MM.1S (cell line): ENCODE measurements around the gene ZNF787.

Source experiments
- DNase-seq: peaks from one replicate; pipeline ENCODE4 v3.0.0-alpha.2; 2015
- H2AFZ ChIP-seq: fragments of 300-600 bp; sonication (generic); 2 replicates; pipeline ENCODE4 v1.6.0; 2016; ENCODE audit warnings: antibody characterized with exemption, low read length
- H3F3A ChIP-seq: fragments of 300-600 bp; sonication (generic); 2 replicates; pipeline ENCODE4 v1.6.1; 2016; ENCODE audit warnings: mild to moderate bottlenecking, antibody characterized with exemption, low read length, moderate library complexity, mixed read lengths; ENCODE audit not compliant: insufficient read depth
- H3K27ac ChIP-seq: fragments of 300-600 bp; sonication (generic); 2 replicates; pipeline ENCODE4 v1.5.1; 2016; ENCODE audit warnings: mild to moderate bottlenecking, low read length
- H3K27me3 ChIP-seq: fragments of 300-600 bp; sonication (generic); replicated peaks from 2 replicates; pipeline ENCODE4 v1.6.0; 2016; ENCODE audit warnings: low read length; ENCODE audit not compliant: insufficient read depth
- H3K36me3 ChIP-seq: fragments of 300-600 bp; sonication (generic); replicated peaks from 2 replicates; pipeline ENCODE4 v1.6.1; 2016; ENCODE audit warnings: mild to moderate bottlenecking, low read length, mixed read lengths; ENCODE audit not compliant: insufficient read depth
- H3K4me1 ChIP-seq: fragments of 300-600 bp; sonication (generic); 2 replicates; pipeline ENCODE4 v1.6.1; 2016; ENCODE audit warnings: low read length, mixed read lengths
- H3K4me2 ChIP-seq: fragments of 300-600 bp; sonication (generic); 2 replicates; pipeline ENCODE4 v1.6.0; 2016; ENCODE audit warnings: low read depth, low read length
- H3K4me3 ChIP-seq: fragments of 300-600 bp; sonication (generic); 2 replicates; pipeline ENCODE4 v1.5.1; 2016; ENCODE audit warnings: low read length, mixed read lengths
- H3K79me2 ChIP-seq: fragments of 300-600 bp; sonication (generic); 2 replicates; pipeline ENCODE4 v1.6.1; 2016; ENCODE audit warnings: mixed run types, low read length, mixed read lengths
- H3K9ac ChIP-seq: fragments of 300-600 bp; sonication (generic); 2 replicates; pipeline ENCODE4 v1.6.1; 2016; ENCODE audit warnings: low read length, mixed read lengths
- H3K9me2 ChIP-seq: fragments of 300-600 bp; sonication (generic); replicated peaks from 2 replicates; pipeline ENCODE4 v1.6.1; 2016; ENCODE audit warnings: mild to moderate bottlenecking, low read length, mixed read lengths; ENCODE audit not compliant: insufficient read depth
- H3K9me3 ChIP-seq: fragments of 300-600 bp; sonication (generic); replicated peaks from 2 replicates; pipeline ENCODE4 v1.6.1; 2016; ENCODE audit warnings: mild to moderate bottlenecking, low read length, mixed read lengths; ENCODE audit not compliant: insufficient read depth
- H4K20me1 ChIP-seq: fragments of 300-600 bp; sonication (generic); 2 replicates; pipeline ENCODE4 v1.6.1; 2016; ENCODE audit warnings: mild to moderate bottlenecking, low read length, moderate library complexity, mixed read lengths; ENCODE audit not compliant: insufficient read depth
- EZH2 ChIP-seq: fragments of 300-600 bp; sonication (generic); optimal IDR thresholded peaks from 2 replicates; pipeline ENCODE3; 2017; ENCODE audit warnings: low read depth, mild to moderate bottlenecking, antibody characterized with exemption, low read length, mixed read lengths
- EZH2phosphoT487 ChIP-seq: fragments of 300-600 bp; sonication (generic); IDR thresholded peaks from 2 replicates; pipeline ENCODE4 v1.6.1; 2018; ENCODE audit warnings: antibody characterized with exemption, low read length
- TF ChIP-seq, protein P1 (sequence below): fragments of 300-600 bp; sonication (generic); IDR thresholded peaks from 2 replicates; pipeline ENCODE4 v1.5.1; 2016; ENCODE audit warnings: antibody characterized with exemption, low read length, mixed read lengths

The ZNF787 gene

DNA sequence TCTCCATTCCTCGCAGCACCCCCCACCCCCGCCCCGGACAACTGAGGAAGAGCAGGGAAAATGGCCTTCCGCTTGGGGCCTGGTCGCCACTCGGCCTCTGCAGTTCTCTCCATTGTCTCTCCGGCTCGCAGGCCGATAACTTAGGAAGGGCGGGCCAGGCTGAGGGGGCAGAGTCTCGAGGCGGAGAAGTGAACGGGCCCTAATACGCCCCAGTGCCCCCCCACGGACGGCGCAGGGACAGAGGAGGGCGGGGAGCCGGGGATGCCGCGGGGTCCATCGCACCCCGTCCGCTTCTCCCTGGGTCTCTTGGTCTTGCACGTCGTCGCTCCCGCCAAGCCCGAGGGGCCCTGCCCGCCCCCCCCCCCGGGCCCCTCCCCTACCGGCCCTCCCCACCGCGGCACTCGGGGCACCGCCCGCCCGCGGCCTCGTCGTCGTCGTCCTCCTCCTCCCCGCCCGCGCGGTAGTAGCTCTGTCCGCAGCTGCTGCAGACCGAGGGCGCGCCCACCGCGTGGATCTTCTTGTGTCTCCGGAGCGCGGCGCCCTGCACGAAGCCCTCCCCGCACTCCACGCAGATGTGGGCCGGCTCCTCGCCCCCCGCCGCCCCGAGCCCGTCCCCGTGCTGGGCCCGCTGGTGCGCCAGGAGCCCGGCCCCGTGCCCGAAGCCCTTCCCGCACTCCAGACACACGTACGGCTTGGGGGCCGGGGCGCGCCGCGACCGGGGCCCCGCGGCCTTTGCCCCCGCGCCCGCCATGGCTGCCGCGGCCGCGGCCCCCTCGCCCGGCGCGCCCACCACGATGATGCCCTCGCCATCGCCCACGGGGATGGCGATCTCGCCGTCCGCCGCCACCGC is 33.2 kb downstream of the ZNF787 start:
- no peaks in the 10 kb centered on the region for H3K9me3 ChIP-seq
- no peaks in the 10 kb centered on the region for H3K27me3 ChIP-seq
- H3K9me2 ChIP-seq: no peaks in the 10 kb centered on the region
- no peak overlapping the region for H2AFZ ChIP-seq
- no peaks in the 10 kb centered on the region; the same call in 1 of the 2 replicates for H3K36me3 ChIP-seq
- H4K20me1 ChIP-seq: 0 out of 2 replicates have a peak, but pooled peaks cover 3% of the 10 kb centered on the region
- peaks cover 13% of the 10 kb centered on the region; the same call in 1 of the 2 replicates for H3K4me1 ChIP-seq
- TF ChIP-seq EZH2phosphoT487: no peak
- TF ChIP-seq EZH2: no peak
- TF ChIP-seq, protein P1, sequence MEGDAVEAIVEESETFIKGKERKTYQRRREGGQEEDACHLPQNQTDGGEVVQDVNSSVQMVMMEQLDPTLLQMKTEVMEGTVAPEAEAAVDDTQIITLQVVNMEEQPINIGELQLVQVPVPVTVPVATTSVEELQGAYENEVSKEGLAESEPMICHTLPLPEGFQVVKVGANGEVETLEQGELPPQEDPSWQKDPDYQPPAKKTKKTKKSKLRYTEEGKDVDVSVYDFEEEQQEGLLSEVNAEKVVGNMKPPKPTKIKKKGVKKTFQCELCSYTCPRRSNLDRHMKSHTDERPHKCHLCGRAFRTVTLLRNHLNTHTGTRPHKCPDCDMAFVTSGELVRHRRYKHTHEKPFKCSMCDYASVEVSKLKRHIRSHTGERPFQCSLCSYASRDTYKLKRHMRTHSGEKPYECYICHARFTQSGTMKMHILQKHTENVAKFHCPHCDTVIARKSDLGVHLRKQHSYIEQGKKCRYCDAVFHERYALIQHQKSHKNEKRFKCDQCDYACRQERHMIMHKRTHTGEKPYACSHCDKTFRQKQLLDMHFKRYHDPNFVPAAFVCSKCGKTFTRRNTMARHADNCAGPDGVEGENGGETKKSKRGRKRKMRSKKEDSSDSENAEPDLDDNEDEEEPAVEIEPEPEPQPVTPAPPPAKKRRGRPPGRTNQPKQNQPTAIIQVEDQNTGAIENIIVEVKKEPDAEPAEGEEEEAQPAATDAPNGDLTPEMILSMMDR: no peak
- peaks cover 15% of the 10 kb centered on the region for H3F3A ChIP-seq
- H3K79me2 ChIP-seq: peaks cover 38% of the 10 kb centered on the region
- no peak overlapping the region for H3K4me3 ChIP-seq
- H3K4me2 ChIP-seq: no peak overlapping the region
- H3K9ac ChIP-seq: no peak overlapping the region
- DNase-seq: no peak
- H3K27ac ChIP-seq: no peak overlapping the region

DNA sequence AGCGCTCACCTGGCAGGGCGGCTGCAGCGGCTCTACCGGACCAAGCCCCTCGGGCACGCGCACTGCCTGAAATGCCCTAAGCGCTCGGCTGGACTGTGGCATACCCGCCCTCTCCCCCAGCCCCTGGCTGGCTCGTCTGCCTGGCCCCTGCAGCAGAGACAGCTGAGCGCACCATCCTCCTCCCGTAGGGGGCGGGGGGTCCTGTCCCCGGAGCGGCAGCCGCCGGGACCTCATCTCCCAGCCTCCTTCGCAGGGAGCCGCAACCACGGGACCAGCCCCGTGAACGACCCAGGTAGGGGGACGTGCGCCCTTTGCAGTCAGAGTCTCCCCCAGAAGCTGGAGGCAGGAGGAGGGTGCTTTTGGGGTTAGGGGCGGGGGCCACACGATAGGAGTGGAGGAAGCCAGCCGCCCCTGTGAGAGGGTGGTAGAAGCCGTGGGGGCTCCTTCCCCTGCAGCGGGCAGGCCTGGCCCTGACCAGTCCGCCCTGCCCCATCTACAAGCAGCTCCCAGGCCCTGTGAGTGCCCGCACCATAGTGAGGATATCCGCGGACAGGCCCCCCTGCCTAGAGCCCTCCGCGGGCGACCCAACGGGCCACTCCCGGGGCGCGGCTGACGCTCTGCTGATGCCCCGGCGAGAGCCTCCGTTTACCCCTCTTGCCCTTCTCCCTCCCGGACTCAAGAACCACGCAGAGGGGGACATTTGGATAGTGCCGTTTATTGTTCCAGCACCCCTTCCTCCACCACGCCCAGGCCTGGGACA is 34.2 kb downstream of the ZNF787 start:
- Histone ChIP-seq H3K9me2 (no peaks in the 10 kb centered on the region), H3K4me2 (no peak overlapping the region), H3F3A (0 out of 2 replicates have a peak, but pooled peaks cover 6% of the 10 kb centered on the region), H3K36me3 (no peaks in the 10 kb centered on the region), H3K9ac (no peak overlapping the region), H2AFZ (no peak overlapping the region), H4K20me1 (0 out of 2 replicates have a peak, but pooled peaks cover 3% of the 10 kb centered on the region), H3K79me2 (peaks cover 28% of the 10 kb centered on the region), H3K4me1 (0 out of 2 replicates have a peak, but pooled peaks cover 4% of the 10 kb centered on the region), H3K9me3 (no peaks in the 10 kb centered on the region), H3K27ac (no peak overlapping the region), H3K27me3 (no peaks in the 10 kb centered on the region), H3K4me3 (no peak overlapping the region)
- DNase-seq: no peak
- TF ChIP-seq EZH2phosphoT487: no peak

DNA sequence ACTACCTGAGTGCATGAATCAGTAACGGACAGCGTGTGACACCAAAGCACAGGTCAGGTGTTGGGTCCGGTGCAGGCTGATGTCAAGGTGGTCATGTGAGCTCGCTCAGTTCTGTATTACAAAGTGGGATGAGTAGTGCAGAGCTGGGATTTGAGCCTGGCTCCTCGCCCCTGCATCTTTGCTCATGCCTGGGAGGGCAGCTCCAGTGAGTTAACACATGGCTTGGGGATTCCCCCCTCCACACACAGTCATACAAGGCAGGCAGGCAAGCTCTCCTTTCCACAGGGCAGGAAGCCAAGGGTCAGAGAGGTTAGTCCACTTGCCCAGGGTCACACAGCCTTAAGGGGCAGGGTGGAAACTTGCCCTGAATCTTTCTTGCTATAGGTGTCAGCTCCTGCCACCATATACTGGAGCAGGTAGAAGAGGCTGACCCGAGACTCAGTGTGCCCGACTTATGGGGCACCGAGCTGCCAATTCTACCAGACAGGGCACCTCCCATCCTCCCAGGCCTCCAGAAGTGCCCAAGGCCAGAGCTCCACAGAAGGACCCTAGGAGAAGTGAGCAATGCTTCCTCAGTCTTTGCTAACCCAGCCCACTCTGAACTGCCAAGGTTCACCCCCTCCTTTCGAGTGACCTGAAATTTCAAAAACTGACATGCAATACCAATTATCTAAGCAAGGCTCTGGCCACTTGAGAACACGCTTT is 35.4 kb downstream of the ZNF787 start:
- Histone ChIP-seq H2AFZ (no peak overlapping the region), H3K4me2 (no peak overlapping the region), H3K27ac (no peak overlapping the region), H3K9me3 (no peaks in the 10 kb centered on the region), H3K4me3 (no peak overlapping the region), H3K4me1 (no peaks in the 10 kb centered on the region), H3K79me2 (peaks cover 16% of the 10 kb centered on the region), H4K20me1 (no peaks in the 10 kb centered on the region), H3K36me3 (no peaks in the 10 kb centered on the region), H3K27me3 (no peaks in the 10 kb centered on the region), H3F3A (no peaks in the 10 kb centered on the region), H3K9ac (no peak overlapping the region), H3K9me2 (no peaks in the 10 kb centered on the region)
- TF ChIP-seq EZH2: no peak
- TF ChIP-seq EZH2phosphoT487: no peak
- TF ChIP-seq, protein P1: no peak
- DNase-seq: no peak
